Measurements from ENCODE around the gene BBX. TPM values are rescaled to one million over a fixed set of nuclear protein-coding genes. Genes with fewer than 3 reads are reported as not detected.

The BBX gene
- total RNA-seq, 1 donor from 2014 or later: 62.3 TPM

DNA sequence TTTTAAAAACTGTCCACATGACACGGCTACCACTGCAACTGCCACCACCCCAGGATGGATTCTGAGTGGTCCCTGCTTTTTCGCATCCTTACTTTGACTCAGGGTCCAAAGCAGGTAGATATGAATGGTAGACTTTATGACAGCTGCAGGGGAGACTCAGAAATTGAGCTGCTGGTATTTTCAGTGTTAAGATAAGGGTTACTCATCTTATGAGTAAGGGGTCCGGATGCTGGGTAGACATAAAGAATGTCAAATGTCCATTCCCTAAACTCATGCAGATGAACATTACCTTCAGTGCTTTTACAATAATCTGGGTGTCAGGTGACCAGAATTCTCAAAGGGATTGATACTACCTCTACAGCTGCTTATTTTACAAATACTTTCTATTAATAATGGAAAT, 25.9 kb upstream of the BBX start:
- H3K36me3 ChIP-seq: no peaks in the 10 kb centered on the region
- H3K9me3 ChIP-seq: no peaks in the 10 kb centered on the region
- H3K27me3 ChIP-seq: no peaks in the 10 kb centered on the region
- DNase-seq (no peak), ATAC-seq (no peak)
- H3K4me1 ChIP-seq: no peaks in the 10 kb centered on the region
- no peak overlapping the region for H3K27ac ChIP-seq
- TF ChIP-seq, protein P1, sequence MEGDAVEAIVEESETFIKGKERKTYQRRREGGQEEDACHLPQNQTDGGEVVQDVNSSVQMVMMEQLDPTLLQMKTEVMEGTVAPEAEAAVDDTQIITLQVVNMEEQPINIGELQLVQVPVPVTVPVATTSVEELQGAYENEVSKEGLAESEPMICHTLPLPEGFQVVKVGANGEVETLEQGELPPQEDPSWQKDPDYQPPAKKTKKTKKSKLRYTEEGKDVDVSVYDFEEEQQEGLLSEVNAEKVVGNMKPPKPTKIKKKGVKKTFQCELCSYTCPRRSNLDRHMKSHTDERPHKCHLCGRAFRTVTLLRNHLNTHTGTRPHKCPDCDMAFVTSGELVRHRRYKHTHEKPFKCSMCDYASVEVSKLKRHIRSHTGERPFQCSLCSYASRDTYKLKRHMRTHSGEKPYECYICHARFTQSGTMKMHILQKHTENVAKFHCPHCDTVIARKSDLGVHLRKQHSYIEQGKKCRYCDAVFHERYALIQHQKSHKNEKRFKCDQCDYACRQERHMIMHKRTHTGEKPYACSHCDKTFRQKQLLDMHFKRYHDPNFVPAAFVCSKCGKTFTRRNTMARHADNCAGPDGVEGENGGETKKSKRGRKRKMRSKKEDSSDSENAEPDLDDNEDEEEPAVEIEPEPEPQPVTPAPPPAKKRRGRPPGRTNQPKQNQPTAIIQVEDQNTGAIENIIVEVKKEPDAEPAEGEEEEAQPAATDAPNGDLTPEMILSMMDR (IDR thresholded peaks at IDR 0.05): no peak
- H3K4me3 ChIP-seq: no peak overlapping the region
- intact Hi-C loops (cut with DNase I): no loop called here

DNA sequence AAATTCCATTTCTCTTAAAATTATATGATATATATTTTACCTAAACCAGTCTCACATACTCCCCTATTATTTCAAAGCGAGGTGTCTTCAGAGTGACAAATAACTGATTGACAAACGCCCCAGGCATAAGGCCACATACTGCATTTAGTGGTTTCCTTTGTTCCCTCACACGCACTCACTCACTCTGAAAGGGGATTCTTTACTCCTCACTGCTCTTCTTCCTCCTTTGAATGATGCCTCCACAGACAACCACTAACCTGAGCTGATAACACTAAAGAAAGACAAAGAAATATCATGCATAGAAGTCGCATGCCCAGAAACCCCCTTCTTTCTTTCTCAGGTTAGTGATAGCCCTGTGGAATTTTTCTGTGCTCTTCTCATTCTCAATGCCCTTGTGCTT, 24.1 kb upstream of the BBX start:
- no peak for ATAC-seq
- H3K4me3 ChIP-seq: no peak overlapping the region
- no peak overlapping the region for H3K27ac ChIP-seq
- H3K27me3 ChIP-seq: no peaks in the 10 kb centered on the region
- H3K36me3 ChIP-seq: no peaks in the 10 kb centered on the region
- no peaks in the 10 kb centered on the region for H3K4me1 ChIP-seq
- no peak for DNase-seq
- no peaks in the 10 kb centered on the region for H3K9me3 ChIP-seq
- intact Hi-C loops (cut with DNase I): no loop called here
- TF ChIP-seq, protein P1 (IDR thresholded peaks at IDR 0.05): no peak

- Histone ChIP-seq H3K36me3 (no peaks in the 10 kb centered on the region), H3K4me1 (no peaks in the 10 kb centered on the region), H3K9me3 (no peaks in the 10 kb centered on the region), H3K27me3 (no peaks in the 10 kb centered on the region), H3K27ac (no peak overlapping the region), H3K4me3 (no peak overlapping the region)
- DNase-seq (no peak), ATAC-seq (no peak)
- TF ChIP-seq, protein P1 (IDR thresholded peaks at IDR 0.05): no peak
- intact Hi-C loops (cut with DNase I): no loop called here
Observed at GRCh38 chr3:107506458-107506857, 16.3 kb upstream of the BBX start.

- Histone ChIP-seq H3K27ac (no peak overlapping the region), H3K27me3 (no peaks in the 10 kb centered on the region), H3K9me3 (no peaks in the 10 kb centered on the region), H3K4me3 (no peak overlapping the region), H3K4me1 (no peaks in the 10 kb centered on the region), H3K36me3 (no peaks in the 10 kb centered on the region)
- no peak for ATAC-seq
- DNase-seq: no peak
- intact Hi-C loops (cut with DNase I): no loop called here
- TF ChIP-seq, protein P1 (IDR thresholded peaks at IDR 0.05): no peak
Observed at GRCh38 chr3:107508331-107508730, 14.4 kb upstream of the BBX start.

DNA sequence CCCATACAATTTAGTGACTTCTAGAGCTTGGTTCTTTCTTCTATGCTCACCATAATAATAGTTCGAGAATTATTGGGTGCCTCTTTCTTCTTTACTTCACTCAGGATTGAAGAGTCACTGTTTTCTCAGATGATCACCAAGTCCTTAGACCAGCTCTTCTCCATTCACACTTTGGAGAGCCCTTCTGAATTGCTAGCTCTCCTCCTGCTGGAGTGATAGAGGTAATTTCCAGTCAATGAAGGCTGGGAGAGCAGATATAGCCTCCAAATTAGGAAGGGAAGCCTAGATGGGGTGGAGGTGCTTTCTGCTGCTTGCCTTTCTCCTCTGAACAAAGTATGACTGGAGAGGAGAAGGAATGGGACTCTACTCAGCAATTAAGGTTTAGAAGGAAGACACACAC, 10.7 kb upstream of the BBX start:
- DNase-seq: no peak
- H3K4me3 ChIP-seq: no peak overlapping the region
- intact Hi-C loops (cut with DNase I): no loop called here
- no peaks in the 10 kb centered on the region for H3K4me1 ChIP-seq
- H3K9me3 ChIP-seq: no peaks in the 10 kb centered on the region
- H3K27me3 ChIP-seq: peaks cover 5% of the 10 kb centered on the region
- ATAC-seq: no peak
- TF ChIP-seq, protein P1 (IDR thresholded peaks at IDR 0.05): no peak
- H3K36me3 ChIP-seq: no peaks in the 10 kb centered on the region
- no peak overlapping the region for H3K27ac ChIP-seq

- Histone ChIP-seq H3K27ac (no peak overlapping the region), H3K9me3 (no peaks in the 10 kb centered on the region), H3K4me3 (no peak overlapping the region), H3K4me1 (no peaks in the 10 kb centered on the region), H3K27me3 (peaks cover 5% of the 10 kb centered on the region), H3K36me3 (no peaks in the 10 kb centered on the region)
- TF ChIP-seq, protein P1 (IDR thresholded peaks at IDR 0.05): no peak
- DNase-seq (no peak), ATAC-seq (no peak)
- intact Hi-C loops (cut with DNase I): no loop called here
Observed at GRCh38 chr3:107514453-107514852, 8.3 kb upstream of the BBX start.
